Right kidney (tissue), 1 donor: ENCODE data around the gene E2F4.

ENCODE experiments used
- DNase-seq: peaks from one replicate; pipeline ENCODE4 v3.0.0-alpha.2; 2016

Gene E2F4

GRCh38 chr16:67208154-67208896, 16.4 kb downstream of the E2F4 start:
- DNase-seq, result no peak

GRCh38 chr16:67209565-67209964, 17.6 kb downstream of the E2F4 start:
- no peak for DNase-seq

GRCh38 chr16:67210069-67210937, 18.3 kb downstream of the E2F4 start:
- no peak for DNase-seq

GRCh38 chr16:67211674-67212073, 19.7 kb downstream of the E2F4 start:
- no peak for DNase-seq

- no peak for DNase-seq
Measured at GRCh38 chr16:67212766-67213165, 20.8 kb downstream of the E2F4 start.

- no peak for DNase-seq
Measured at GRCh38 chr16:67213197-67214019, 21.5 kb downstream of the E2F4 start.

- no peak for DNase-seq
Measured at GRCh38 chr16:67215706-67216105, 23.8 kb downstream of the E2F4 start.

- no peak for DNase-seq
Measured at GRCh38 chr16:67216612-67217490, 24.9 kb downstream of the E2F4 start.

GRCh38 chr16:67223992-67224391, 32.0 kb downstream of the E2F4 start:
- DNase-seq, result no peak

GRCh38 chr16:67226295-67226803, 34.4 kb downstream of the E2F4 start:
- DNase-seq, result no peak

- DNase-seq, result peak; percentile 92
Measured at GRCh38 chr16:67226804-67227566, 35.0 kb downstream of the E2F4 start, which contains the start of gene TMEM208. Gene TMEM208, plus strand, starts transcription at chr16:67227130. Its CDS starts 89 bp downstream, at chr16:67227219.

GRCh38 chr16:67227567-67227921, 35.6 kb downstream of the E2F4 start:
- DNase-seq, result no peak

- DNase-seq, result no peak
Measured at GRCh38 chr16:67228034-67228785, 36.3 kb downstream of the E2F4 start.

GRCh38 chr16:67228905-67229304, 37.0 kb downstream of the E2F4 start:
- no peak for DNase-seq

- DNase-seq, result no peak
Measured at GRCh38 chr16:67229906-67230808, 38.2 kb downstream of the E2F4 start.

- no peak for DNase-seq
Measured at GRCh38 chr16:67230809-67231660, 39.1 kb downstream of the E2F4 start.

GRCh38 chr16:67233596-67233995, 41.6 kb downstream of the E2F4 start:
- no peak for DNase-seq

- DNase-seq, result no peak
Measured at GRCh38 chr16:67234180-67234597, 42.2 kb downstream of the E2F4 start.
